Measurements from ENCODE around the gene LMX1B. TPM values are rescaled to one million over a fixed set of nuclear protein-coding genes. Genes with fewer than 3 reads are reported as not detected.
"Not testable (repeated sequence)": the region's sequence is repeated elsewhere in the genome, so short reads cannot be mapped to it uniquely, and the experiment has no call there.

LMX1B gene
- total RNA-seq, 2 donors from 2014 or later, result not detected

DNA sequence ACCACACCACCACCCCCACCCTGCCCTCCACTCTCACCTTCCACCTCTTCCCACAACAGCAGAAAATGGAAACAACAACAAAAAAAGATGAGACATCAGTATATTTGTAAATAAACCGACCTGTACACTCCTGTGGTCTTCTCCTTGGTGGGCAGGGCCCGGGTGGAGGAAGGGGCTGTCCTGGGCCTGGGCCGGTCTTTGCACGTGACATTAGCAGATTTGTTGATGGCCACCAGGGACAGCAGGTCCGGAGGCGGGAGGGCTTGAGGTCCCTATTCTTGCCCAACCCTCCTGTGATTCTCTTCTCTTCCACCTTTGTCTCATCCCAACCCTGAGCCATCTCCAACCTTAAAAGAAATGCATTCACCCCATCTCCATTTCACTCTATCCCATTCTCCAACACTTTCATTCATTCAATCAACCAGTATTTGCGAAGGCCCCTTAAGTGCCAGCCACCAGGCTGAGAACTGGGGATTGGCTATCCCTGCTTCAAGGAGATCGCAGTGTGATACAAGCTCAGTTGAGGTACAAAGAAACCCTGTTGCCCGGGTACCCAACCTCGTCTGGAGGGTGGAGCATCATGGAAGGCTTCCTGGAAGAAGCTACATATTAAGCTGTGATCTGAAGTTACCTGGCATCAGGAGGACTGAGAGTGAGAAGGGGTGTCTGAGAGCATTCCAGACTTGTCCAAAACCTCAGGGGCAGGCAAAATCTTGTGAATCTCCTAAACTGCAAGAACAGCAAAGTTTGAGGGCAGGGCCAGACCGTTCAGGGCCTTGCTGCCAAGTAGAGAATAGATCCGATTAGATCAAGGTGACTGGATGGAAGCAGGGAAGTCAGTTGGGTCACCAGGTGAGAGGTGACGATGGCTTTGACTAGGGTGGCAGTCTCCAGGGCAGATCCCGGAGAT, 87.4 kb downstream of the LMX1B start:
- no peak overlapping the region for H3K27ac Mint-ChIP-seq
- DNase-seq (ENCODE audit: low spot score in 2 of 2), result no peak
- ATAC-seq, result no peak
- no peaks in the 10 kb centered on the region for H3K9me3 Mint-ChIP-seq
- H3K36me3 Mint-ChIP-seq, result no peaks in the 10 kb centered on the region

DNA sequence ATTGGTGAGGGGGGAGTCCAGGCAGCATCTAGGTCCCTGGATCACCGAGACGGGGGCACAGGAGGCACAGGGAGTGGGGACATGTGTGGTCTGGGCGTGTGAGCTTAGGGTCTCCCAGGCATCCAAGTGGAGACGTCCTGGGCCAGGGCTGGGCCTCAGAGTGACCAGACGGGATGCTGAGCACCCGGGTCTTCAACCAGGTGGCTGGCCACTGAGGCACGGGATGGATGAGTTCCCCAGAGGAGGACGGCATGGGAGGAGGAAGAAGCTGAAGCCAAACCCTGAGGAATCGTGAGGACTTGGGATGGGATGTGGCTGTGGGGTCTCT, 88.0 kb downstream of the LMX1B start:
- H3K9me3 Mint-ChIP-seq, result no peaks in the 10 kb centered on the region
- H3K36me3 Mint-ChIP-seq, result no peaks in the 10 kb centered on the region
- DNase-seq (ENCODE audit: low spot score in 2 of 2), result no peak
- no peak overlapping the region for H3K27ac Mint-ChIP-seq
- no peak for ATAC-seq

GRCh38 chr9:126702151-126703001, 88.6 kb downstream of the LMX1B start:
- Mint-ChIP-seq H3K9me3 (no peaks in the 10 kb centered on the region), H3K27ac (no peak overlapping the region), H3K36me3 (no peaks in the 10 kb centered on the region)
- DNase-seq (ENCODE audit: low spot score in 2 of 2) (peak; percentile 51 to 74), ATAC-seq (peak in 1 of 2 donors; percentile 39)

DNA sequence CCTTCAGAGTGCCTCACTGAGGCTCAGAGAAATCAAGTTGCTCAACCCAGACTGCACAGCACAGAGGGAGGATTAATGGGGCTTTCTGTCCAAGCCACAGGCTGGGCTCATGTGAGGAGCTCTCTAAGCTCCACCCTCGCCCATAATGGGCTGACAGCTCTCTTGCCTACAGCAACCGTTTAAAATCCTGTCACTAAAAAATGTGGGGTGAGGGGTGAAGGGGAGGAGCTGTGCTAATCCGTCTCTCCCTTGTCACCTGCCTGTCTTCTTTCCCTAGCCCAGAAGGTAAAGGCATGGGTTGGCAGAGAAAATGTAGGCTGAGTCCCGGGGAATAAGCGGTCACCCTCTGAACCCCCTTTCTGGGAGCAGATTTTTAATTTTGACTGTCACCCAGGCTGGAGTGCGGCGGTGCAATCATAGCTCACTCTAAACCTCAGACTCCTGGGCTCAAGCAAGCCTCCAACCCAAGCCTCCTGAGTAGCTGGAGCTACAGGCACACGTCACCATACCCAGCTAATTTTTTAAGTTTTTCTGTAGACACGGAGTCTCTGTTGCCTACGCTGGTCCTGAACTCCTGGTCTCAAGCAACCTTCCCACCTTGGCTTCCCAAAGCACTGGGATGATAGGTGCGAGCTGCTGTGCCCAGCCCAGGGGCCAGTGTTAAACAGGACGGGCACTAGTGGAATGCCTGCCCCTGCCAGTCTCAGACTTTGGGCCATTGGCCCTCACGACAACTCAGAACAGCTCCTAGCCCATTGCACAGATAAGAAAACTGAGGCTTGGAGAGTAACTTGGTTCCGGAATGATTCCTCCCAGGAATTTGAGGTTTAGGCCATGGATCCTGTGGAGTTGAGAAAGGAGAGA, 89.5 kb downstream of the LMX1B start:
- no peaks in the 10 kb centered on the region for H3K9me3 Mint-ChIP-seq
- H3K27ac Mint-ChIP-seq, result no peak overlapping the region
- H3K36me3 Mint-ChIP-seq, result no peaks in the 10 kb centered on the region
- ATAC-seq (no peak), DNase-seq (ENCODE audit: low spot score in 2 of 2) (peak in 1 of 2 donors; percentile 50)

DNA sequence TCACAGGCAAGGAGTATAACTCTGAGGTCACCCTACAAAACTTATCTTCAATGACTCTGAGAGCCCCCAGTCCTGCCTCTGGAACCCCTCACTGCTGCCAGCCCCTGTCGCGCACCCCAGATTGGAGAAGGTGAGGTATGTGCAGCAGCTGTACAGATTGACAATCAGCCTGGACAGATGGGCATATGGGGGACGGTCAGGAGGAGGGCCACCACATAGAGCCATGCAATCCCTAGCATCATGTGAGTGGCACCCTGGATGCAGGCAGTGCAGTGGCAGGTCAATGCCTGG, 90.1 kb downstream of the LMX1B start:
- ATAC-seq (no peak), DNase-seq (ENCODE audit: low spot score in 2 of 2) (peak in 1 of 2 donors; percentile 46)
- Mint-ChIP-seq H3K9me3 (no peaks in the 10 kb centered on the region), H3K27ac (no peak overlapping the region), H3K36me3 (no peaks in the 10 kb centered on the region)

GRCh38 chr9:126704157-126704891, 90.6 kb downstream of the LMX1B start:
- Mint-ChIP-seq H3K36me3 (no peaks in the 10 kb centered on the region), H3K9me3 (no peaks in the 10 kb centered on the region), H3K27ac (no peak overlapping the region)
- DNase-seq (ENCODE audit: low spot score in 2 of 2), result peak in 1 of 2 donors; percentile 51
- peak in 1 of 2 donors; percentile 60 for ATAC-seq

- Mint-ChIP-seq H3K9me3 (no peaks in the 10 kb centered on the region), H3K27ac (no peak overlapping the region), H3K36me3 (no peaks in the 10 kb centered on the region)
- ATAC-seq (peak; percentile 72 to 74), DNase-seq (ENCODE audit: low spot score in 2 of 2) (peak; percentile 77 to 92)
Observed at GRCh38 chr9:126704892-126705766, 91.4 kb downstream of the LMX1B start.

DNA sequence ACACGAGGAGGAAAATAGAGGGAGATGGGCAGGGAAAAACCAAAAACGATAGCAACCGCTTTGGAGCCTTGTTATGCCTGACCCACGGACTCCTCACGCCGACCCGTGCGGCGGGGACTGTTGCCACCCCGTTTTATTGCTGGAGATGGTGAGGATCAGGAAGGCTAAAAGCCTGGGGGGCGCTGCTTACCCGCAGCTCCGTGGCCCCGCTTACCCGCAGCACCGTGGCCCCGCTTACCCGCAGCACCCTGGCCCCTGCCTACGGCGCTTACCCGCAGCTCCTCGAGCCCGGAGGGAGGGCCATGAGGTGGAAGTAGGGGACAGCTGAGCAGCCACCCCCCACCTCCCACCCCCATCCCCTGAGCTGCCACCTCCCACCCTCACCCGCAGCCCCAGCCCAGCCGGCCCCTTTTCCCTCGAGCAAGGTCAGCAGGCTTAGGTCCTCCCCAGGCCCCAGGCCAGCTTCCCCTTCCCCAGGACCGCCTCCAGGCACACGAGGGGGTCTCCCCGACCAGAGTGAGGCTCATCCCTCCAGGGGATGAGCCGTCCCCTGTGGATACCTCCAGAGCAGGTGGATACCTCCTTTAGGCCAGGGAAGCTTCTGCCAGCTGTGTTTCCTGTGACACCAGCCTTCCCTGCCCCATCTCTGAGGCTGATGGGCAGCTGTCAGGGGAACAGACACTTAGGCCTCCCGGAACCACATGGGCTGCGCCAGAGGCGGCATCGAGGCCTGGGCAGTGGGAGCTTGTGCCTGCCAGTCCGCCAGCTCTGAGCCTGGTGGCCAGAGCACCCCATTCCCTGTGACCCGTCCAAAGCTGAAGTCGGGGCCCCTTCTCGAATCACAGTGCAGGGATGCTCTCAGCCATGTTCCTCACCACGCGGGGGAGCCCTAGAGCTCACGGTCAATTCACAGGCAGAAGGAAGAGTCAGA, 92.3 kb downstream of the LMX1B start:
- H3K36me3 Mint-ChIP-seq, result no peaks in the 10 kb centered on the region
- ATAC-seq (peak; percentile 76), DNase-seq (ENCODE audit: low spot score in 2 of 2) (peak; percentile 69 to 85)
- no peaks in the 10 kb centered on the region for H3K9me3 Mint-ChIP-seq
- H3K27ac Mint-ChIP-seq, result no peak overlapping the region

DNA sequence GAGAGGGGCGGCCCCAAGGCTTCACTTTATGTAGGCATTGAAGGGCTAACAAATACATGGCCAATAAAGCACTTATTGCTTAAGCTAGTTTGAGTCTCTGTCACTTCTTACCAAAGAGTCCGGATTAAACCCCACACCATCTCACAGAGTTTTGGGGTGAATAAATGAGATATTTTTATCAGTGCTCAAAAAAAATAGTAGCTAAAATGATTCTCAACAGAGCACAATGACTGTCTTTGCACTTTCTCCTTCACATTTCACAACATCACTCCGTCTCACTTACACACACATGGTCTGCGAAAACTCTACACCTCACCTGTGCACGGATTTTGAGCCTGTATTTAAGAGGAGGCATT, 92.9 kb downstream of the LMX1B start:
- Mint-ChIP-seq H3K36me3 (no peaks in the 10 kb centered on the region), H3K27ac (no peak overlapping the region), H3K9me3 (no peaks in the 10 kb centered on the region)
- peak in 1 of 2 donors; percentile 1 for DNase-seq (ENCODE audit: low spot score in 2 of 2)
- ATAC-seq, result no peak

DNA sequence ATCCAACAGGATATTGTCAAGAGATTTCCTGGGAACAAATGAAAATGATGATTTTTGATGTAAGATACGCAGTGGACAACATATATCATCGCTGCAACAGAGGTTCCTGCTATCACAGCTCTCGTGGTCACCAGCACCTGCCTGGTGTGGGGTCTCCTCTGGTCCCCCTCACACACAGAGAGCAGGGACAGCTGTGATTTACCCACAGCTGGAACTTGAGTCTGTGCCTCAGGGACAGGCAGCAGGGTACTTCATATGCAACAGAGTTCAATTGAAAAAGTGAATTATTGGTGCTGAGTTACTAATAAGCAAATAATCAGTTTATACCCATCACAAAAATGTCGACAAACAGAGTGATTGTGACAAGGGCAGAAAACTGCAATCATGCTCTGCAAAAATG, 93.4 kb downstream of the LMX1B start:
- H3K36me3 Mint-ChIP-seq, result no peaks in the 10 kb centered on the region
- ATAC-seq (no peak), DNase-seq (ENCODE audit: low spot score in 2 of 2) (peak in 1 of 2 donors; percentile 0)

DNA sequence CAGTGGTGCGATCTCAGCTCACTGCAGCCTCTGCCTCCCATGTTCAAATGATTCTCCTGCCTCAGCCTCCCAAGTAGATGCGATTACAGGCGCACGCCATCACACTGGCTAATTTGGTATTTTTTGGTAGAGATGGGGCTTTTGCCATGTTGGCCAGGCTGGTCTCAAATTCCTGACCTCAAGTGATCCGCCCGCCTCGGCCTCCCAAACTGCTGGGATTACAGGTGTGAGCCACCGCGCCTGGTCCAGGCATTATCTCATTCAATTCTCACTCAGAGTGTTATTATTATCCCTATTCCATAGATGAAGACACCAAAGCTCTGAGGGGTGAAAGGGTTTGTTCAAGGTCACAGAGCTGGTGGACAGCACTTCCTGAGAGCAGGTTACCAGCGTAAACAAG, 94.0 kb downstream of the LMX1B start:
- H3K27ac Mint-ChIP-seq, result peak overlapping the region in 1 of 2 donors; percentile 9
- H3K36me3 Mint-ChIP-seq, H3K9me3 Mint-ChIP-seq, ATAC-seq: not testable (repeated sequence)
- DNase-seq (ENCODE audit: low spot score in 2 of 2), result peak in 1 of 2 donors; percentile 42

More for the DNA sequence above, 93.4 kb downstream of the LMX1B start:
- no peaks in the 10 kb centered on the region for H3K9me3 Mint-ChIP-seq
- H3K27ac Mint-ChIP-seq, result no peak overlapping the region

GRCh38 chr9:126708178-126708577, 94.5 kb downstream of the LMX1B start:
- ATAC-seq (no peak), DNase-seq (ENCODE audit: low spot score in 2 of 2) (peak in 1 of 2 donors; percentile 35)
- Mint-ChIP-seq H3K36me3 (no peaks in the 10 kb centered on the region), H3K9me3 (no peaks in the 10 kb centered on the region), H3K27ac (no peak overlapping the region)

DNA sequence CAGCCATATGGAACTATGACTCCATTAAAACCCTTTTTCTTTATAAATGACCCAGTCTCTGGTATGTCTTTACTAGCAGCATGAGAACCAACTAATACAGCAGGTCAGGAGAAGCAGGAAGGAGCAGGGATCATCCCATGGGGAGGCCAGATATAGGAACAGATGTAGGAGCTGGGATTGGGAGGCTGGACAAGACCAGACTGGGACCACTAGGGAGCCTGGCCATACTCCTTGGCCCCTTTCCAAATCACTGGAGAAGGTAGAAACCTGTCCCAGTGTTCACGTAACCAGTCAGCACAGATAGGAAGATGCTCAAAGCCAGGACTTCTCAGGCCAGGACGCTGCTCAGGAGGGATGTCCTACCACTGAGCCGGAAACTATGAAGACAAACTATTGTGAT, 95.5 kb downstream of the LMX1B start:
- Mint-ChIP-seq H3K36me3 (no peaks in the 10 kb centered on the region), H3K9me3 (no peaks in the 10 kb centered on the region), H3K27ac (no peak overlapping the region)
- ATAC-seq (no peak), DNase-seq (ENCODE audit: low spot score in 2 of 2) (peak in 1 of 2 donors; percentile 7)

DNA sequence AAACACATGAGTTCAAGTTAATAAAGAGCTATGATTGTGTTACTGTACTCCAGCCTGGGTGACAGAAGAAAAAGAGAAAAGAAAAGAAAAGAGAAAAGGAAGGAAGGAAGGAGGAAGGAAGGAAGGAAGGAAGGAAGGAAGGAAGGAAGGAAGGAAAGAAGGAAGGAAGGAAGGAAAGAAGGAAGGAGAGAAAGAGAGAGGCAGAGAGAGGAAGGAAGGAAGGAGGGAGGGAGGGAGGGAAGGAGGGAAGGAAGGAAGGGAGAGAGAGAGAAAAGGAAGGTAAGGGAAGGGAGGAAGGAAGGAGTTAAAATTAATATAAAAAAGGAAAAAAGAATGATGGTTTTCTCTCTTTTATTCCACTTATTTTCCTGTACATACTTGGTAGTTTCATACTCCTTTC, 101.7 kb downstream of the LMX1B start:
- Mint-ChIP-seq H3K9me3 (no peaks in the 10 kb centered on the region), H3K27ac (no peak overlapping the region), H3K36me3 (no peaks in the 10 kb centered on the region)
- no peak for ATAC-seq
- DNase-seq (ENCODE audit: low spot score in 2 of 2), result no peak

All from activated naive CD4-positive, alpha-beta T cell treated with anti-CD3 and anti-CD28 coated beads, Interleukin-2, amount 50 U/mL, for 72 hours (primary cell).